Vagina (tissue), 2 donors: Measurements from ENCODE around the gene MMUT.

ENCODE experiments used
- CTCF ChIP-seq, 3 experiments: fragments of 450-650 bp in 2 of 3; fragments of 200-600 bp in 1 of 3; sonication (generic) in 1 of 3; IDR thresholded peaks; one replicate each; pipeline ENCODE4 v1.5.1; 2017 to 2019; ENCODE audit warnings: antibody characterized with exemption in 3 of 3, mild to moderate bottlenecking in 2 of 3, moderate library complexity in 2 of 3
- POLR2A ChIP-seq, 2 donors: fragments of 450-650 bp; IDR thresholded peaks; one replicate each; pipeline ENCODE4 v1.6.1; 2017; ENCODE audit warnings: antibody characterized with exemption in 2 of 2, mild to moderate bottlenecking in 2 of 2, moderate library complexity in 2 of 2
- POLR2AphosphoS5 ChIP-seq, 2 donors: sonication (generic); formaldehyde crosslinking; IDR thresholded peaks; one replicate each; pipeline ENCODE4 v1.9.0; 2017; ENCODE audit warnings: antibody characterized with exemption in 2 of 2, mild to moderate bottlenecking in 2 of 2, low read depth in 1 of 2; ENCODE audit not compliant: insufficient read depth in 1 of 2

GRCh38 chr6:49410564-49410963 lies 52.5 kb downstream of the MMUT start:
- TF ChIP-seq CTCF (IDR thresholded peaks at IDR 0.05) (no peak), POLR2A (IDR thresholded peaks at IDR 0.05) (no peak), POLR2AphosphoS5 (IDR thresholded peaks at IDR 0.05; ENCODE audit: insufficient read depth in 1 of 2, low read depth in 1 of 2) (no peak)
